Panc1 (cell line): ENCODE measurements around the gene EXOC5.

Experiments
- POLR2AphosphoS5 ChIP-seq: IDR thresholded peaks from 2 replicates; pipeline ENCODE4 v1.6.1; 2012; ENCODE audit warnings: mild to moderate bottlenecking, low read depth, low read length, moderate library complexity
- SIN3A ChIP-seq: IDR thresholded peaks from 2 replicates; pipeline ENCODE4 v1.6.1; 2012; ENCODE audit warnings: low read depth, mild to moderate bottlenecking, low read length, moderate library complexity, borderline replicate concordance; ENCODE audit not compliant: insufficient read depth
- TCF7L2 ChIP-seq: IDR thresholded peaks from 2 replicates; pipeline ENCODE4 v1.6.1; 2011; ENCODE audit warnings: mild to moderate bottlenecking, low read depth, low read length, inconsistent platforms
- TF ChIP-seq, protein P1 (sequence below): fragments of 450-650 bp; IDR thresholded peaks from 2 replicates; pipeline ENCODE4 v1.5.1; 2017; ENCODE audit warnings: mild to moderate bottlenecking
- TF ChIP-seq, protein P2 (sequence below), 2 experiments: IDR thresholded peaks; 2 replicates each; pipeline ENCODE4 v1.6.1; 2011 to 2012; ENCODE audit warnings: low read depth in 2 of 2, control low read depth in 1 of 2, low read length in 1 of 2, mild to moderate bottlenecking in 1 of 2, moderate library complexity in 1 of 2; ENCODE audit not compliant: insufficient read depth in 1 of 2

DNA sequence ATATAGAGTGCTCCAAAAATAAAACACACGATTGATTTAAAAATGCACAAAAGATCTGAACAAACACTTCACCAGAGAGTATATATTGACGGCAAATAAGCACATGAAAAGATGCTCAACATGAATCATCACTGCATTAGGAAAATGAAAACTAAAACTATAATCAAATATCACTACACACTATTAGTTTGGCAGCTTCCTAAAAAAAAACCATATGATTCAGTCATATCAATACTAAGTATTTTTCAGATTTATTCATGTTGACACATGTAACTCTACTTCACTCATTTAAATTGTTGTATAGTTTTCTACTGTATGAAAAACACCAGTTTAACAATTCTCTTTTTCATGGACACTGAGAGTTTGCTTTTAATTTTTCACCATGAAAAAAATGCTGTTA is 41.6 kb downstream of the EXOC5 start:
- TF ChIP-seq, protein P1, sequence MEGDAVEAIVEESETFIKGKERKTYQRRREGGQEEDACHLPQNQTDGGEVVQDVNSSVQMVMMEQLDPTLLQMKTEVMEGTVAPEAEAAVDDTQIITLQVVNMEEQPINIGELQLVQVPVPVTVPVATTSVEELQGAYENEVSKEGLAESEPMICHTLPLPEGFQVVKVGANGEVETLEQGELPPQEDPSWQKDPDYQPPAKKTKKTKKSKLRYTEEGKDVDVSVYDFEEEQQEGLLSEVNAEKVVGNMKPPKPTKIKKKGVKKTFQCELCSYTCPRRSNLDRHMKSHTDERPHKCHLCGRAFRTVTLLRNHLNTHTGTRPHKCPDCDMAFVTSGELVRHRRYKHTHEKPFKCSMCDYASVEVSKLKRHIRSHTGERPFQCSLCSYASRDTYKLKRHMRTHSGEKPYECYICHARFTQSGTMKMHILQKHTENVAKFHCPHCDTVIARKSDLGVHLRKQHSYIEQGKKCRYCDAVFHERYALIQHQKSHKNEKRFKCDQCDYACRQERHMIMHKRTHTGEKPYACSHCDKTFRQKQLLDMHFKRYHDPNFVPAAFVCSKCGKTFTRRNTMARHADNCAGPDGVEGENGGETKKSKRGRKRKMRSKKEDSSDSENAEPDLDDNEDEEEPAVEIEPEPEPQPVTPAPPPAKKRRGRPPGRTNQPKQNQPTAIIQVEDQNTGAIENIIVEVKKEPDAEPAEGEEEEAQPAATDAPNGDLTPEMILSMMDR, result no peak
- TF ChIP-seq POLR2AphosphoS5, result no peak
- TF ChIP-seq, protein P2, sequence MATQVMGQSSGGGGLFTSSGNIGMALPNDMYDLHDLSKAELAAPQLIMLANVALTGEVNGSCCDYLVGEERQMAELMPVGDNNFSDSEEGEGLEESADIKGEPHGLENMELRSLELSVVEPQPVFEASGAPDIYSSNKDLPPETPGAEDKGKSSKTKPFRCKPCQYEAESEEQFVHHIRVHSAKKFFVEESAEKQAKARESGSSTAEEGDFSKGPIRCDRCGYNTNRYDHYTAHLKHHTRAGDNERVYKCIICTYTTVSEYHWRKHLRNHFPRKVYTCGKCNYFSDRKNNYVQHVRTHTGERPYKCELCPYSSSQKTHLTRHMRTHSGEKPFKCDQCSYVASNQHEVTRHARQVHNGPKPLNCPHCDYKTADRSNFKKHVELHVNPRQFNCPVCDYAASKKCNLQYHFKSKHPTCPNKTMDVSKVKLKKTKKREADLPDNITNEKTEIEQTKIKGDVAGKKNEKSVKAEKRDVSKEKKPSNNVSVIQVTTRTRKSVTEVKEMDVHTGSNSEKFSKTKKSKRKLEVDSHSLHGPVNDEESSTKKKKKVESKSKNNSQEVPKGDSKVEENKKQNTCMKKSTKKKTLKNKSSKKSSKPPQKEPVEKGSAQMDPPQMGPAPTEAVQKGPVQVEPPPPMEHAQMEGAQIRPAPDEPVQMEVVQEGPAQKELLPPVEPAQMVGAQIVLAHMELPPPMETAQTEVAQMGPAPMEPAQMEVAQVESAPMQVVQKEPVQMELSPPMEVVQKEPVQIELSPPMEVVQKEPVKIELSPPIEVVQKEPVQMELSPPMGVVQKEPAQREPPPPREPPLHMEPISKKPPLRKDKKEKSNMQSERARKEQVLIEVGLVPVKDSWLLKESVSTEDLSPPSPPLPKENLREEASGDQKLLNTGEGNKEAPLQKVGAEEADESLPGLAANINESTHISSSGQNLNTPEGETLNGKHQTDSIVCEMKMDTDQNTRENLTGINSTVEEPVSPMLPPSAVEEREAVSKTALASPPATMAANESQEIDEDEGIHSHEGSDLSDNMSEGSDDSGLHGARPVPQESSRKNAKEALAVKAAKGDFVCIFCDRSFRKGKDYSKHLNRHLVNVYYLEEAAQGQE (IDR thresholded peaks at IDR 0.05; ENCODE audit: insufficient read depth in 1 of 2, low read depth in 2 of 2, low read length in 1 of 2), result no peak
- TF ChIP-seq TCF7L2, result no peak
- no peak for TF ChIP-seq SIN3A
